H1 (cell line): ENCODE results near the gene KLK7. TPM values are rescaled to one million over a fixed set of nuclear protein-coding genes. Genes with fewer than 3 reads are reported as not detected.

Experiments used
- BACH1 ChIP-seq: IDR thresholded peaks from 2 replicates; pipeline ENCODE4 v1.6.1; 2012; ENCODE audit warnings: low read length, improper control_type of control experiment
- BCL11A ChIP-seq, 2 experiments: IDR thresholded peaks; one replicate each; pipeline ENCODE4 v1.6.1; 2011; ENCODE audit warnings: low read depth in 2 of 2, low read length in 2 of 2, mild to moderate bottlenecking in 2 of 2
- CTBP2 ChIP-seq: IDR thresholded peaks from 2 replicates; pipeline ENCODE4 v1.7.0; 2011; ENCODE audit warnings: borderline replicate concordance, mild to moderate bottlenecking, moderate library complexity, mixed read lengths, low read length; ENCODE audit not compliant: insufficient read depth, insufficient read length
- EGR1 ChIP-seq: IDR thresholded peaks from 2 replicates; pipeline ENCODE4 v1.6.1; 2011; ENCODE audit warnings: low read depth, low read length, borderline replicate concordance
- FOSL1 ChIP-seq: IDR thresholded peaks from 2 replicates; pipeline ENCODE4 v1.6.1; 2011; ENCODE audit warnings: mild to moderate bottlenecking, low read depth, low read length, moderate library complexity; ENCODE audit not compliant: insufficient read depth
- KDM4A ChIP-seq: IDR thresholded peaks from one replicate; pipeline ENCODE4 v1.7.1; 2012; ENCODE audit warnings: low read depth, mild to moderate bottlenecking, moderate library complexity, low read length, inconsistent platforms; ENCODE audit not compliant: severe bottlenecking
- POLR2AphosphoS5 ChIP-seq: IDR thresholded peaks from 2 replicates; pipeline ENCODE4 v1.6.1; 2011; ENCODE audit warnings: low read depth, low read length
- RFX5 ChIP-seq: IDR thresholded peaks from 2 replicates; pipeline ENCODE4 v1.6.1; 2011; ENCODE audit warnings: low read depth, low read length, improper control_type of control experiment, borderline replicate concordance
- RNF2 ChIP-seq: fragments of 200-900, 300-1000 bp; sonication (generic); IDR thresholded peaks from 2 replicates; pipeline ENCODE4 v1.7.1; 2016; ENCODE audit warnings: borderline replicate concordance, low read depth, mild to moderate bottlenecking, antibody characterized with exemption, low read length; ENCODE audit not compliant: poor library complexity, severe bottlenecking; ENCODE audit errors: missing control alignments
- SIRT6 ChIP-seq: IDR thresholded peaks from one replicate; pipeline ENCODE4 v1.7.1; 2012; ENCODE audit warnings: low read length, inconsistent platforms
- SP4 ChIP-seq: IDR thresholded peaks from 2 replicates; pipeline ENCODE4 v1.6.1; 2012; ENCODE audit warnings: low read length, inconsistent platforms
- TBP ChIP-seq: IDR thresholded peaks from 2 replicates; pipeline ENCODE4 v1.6.1; 2011; ENCODE audit warnings: low read depth, low read length, improper control_type of control experiment
- TEAD4 ChIP-seq: IDR thresholded peaks from 2 replicates; pipeline ENCODE4 v1.6.1; 2012; ENCODE audit warnings: low read depth, low read length, inconsistent platforms, mixed read lengths
- polyA plus RNA-seq, 7 experiments: library from polyadenylated mRNA; depleted of rRNA in 3 of 7; stranded (reverse) in 5 of 7; unstranded in 2 of 7; fragments of >200 nt in 5 of 7; fragments of 200-250 nt in 2 of 7; gene quantifications; 1 replicate in 5 of 7; 2 replicates in 1 of 7; 4 replicates in 1 of 7; pipeline versions ENCODE4 v1.2.1 to v1.2.3, GENCODE V29; 2011 to 2013; ENCODE audit warnings: missing spikeins in 2 of 7, mixed read lengths in 2 of 7
- total RNA-seq: library from RNA; stranded (reverse); fragmentation: NEBNext Ultra II Directional; extraction: Animal tissue kit (Norgen Biotek cat#: 25700); gene quantifications from 2 replicates; pipeline ENCODE4 v1.2.1, GENCODE V29; 2021
- TF ChIP-seq, protein P1 (sequence below): IDR thresholded peaks from 2 replicates; pipeline ENCODE4 v1.6.1; 2011; ENCODE audit warnings: low read depth, mild to moderate bottlenecking, low read length; ENCODE audit not compliant: insufficient read depth
- TF ChIP-seq, protein P2 (sequence below): IDR thresholded peaks from 2 replicates; pipeline ENCODE4 v1.6.1; 2012; ENCODE audit warnings: inconsistent platforms
- TF ChIP-seq, protein P3 (sequence below): IDR thresholded peaks from 2 replicates; pipeline ENCODE4 v1.6.1; 2012; ENCODE audit warnings: low read length, inconsistent platforms

Gene KLK7
- total and polyA plus RNA-seq, 2 of the 8 experiments (the other 6 are each of a cell fraction or from before 2014, with no cell fraction given) = 0.73 to 1.4 TPM

DNA sequence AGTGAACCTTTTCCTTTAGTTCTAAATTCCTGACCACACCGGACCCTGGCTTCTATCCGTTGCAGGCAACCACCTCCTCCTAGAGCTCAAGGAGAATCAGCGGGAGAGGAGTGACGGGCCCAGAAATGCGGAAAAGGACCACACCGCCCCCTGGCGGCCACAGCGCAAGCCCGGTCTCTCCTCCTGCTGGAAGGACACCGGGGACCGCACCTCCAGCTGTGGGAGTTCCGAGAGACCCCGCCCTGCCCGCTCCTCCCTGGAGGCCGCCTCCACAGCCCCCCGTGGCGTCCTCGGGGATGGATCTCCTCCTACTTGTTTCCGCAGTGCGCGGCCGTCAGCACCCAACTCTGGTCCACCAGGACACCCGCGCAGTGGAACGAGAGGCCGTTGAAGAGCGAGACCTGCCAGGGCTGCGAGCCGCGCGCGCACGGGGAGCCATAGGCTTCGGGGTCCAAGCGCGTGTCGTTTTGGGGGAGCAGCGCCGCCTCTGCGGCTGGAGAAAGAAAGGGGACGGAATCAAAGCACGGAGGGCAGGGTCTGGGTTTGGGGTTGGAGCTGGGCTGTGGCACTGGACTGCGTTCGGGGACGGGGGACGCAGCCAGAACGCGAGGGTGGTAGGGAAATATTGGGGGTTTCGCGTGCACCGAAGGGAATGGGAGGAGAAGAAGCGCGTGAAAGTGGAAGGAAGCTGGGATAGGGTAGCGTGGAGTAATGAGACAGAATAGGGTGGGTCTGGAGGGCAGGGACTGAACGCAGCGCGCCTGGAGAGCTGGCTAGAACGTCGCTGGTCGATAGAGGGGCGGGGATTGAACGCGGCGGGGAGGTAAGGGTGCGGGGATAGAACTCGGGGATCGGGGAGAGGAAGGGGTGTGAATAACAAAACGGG lies 33.3 kb upstream of the KLK7 start (continued):
- TF ChIP-seq RNF2 (no peak), POLR2AphosphoS5 (no peak), BCL11A (IDR thresholded peaks at IDR 0.05; ENCODE audit: low read depth in 2 of 2, low read length in 2 of 2) (no peak), KDM4A (peak; percentile 89), SP4 (peak; percentile 58; the same call in 1 of the 2 replicates), EGR1 (no peak; the same call in 1 of the 2 replicates), RFX5 (peak; percentile 14; the same call in 1 of the 2 replicates), BACH1 (no peak), CTBP2 (no peak), TEAD4 (peak; percentile 78), TBP (no peak), SIRT6 (no peak), FOSL1 (peak; percentile 66; the same call in 1 of the 2 replicates)
- TF ChIP-seq, protein P1, sequence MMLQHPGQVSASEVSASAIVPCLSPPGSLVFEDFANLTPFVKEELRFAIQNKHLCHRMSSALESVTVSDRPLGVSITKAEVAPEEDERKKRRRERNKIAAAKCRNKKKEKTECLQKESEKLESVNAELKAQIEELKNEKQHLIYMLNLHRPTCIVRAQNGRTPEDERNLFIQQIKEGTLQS = no peak
- TF ChIP-seq, protein P2, sequence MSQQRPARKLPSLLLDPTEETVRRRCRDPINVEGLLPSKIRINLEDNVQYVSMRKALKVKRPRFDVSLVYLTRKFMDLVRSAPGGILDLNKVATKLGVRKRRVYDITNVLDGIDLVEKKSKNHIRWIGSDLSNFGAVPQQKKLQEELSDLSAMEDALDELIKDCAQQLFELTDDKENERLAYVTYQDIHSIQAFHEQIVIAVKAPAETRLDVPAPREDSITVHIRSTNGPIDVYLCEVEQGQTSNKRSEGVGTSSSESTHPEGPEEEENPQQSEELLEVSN = peak; percentile 65
- TF ChIP-seq, protein P3, sequence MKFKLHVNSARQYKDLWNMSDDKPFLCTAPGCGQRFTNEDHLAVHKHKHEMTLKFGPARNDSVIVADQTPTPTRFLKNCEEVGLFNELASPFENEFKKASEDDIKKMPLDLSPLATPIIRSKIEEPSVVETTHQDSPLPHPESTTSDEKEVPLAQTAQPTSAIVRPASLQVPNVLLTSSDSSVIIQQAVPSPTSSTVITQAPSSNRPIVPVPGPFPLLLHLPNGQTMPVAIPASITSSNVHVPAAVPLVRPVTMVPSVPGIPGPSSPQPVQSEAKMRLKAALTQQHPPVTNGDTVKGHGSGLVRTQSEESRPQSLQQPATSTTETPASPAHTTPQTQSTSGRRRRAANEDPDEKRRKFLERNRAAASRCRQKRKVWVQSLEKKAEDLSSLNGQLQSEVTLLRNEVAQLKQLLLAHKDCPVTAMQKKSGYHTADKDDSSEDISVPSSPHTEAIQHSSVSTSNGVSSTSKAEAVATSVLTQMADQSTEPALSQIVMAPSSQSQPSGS = no peak; the same call in 1 of the 2 replicates
